ENCODE measurements around the gene PRDM10.
"Not testable (repeated sequence)": the region's sequence is repeated elsewhere in the genome, so short reads cannot be mapped to it uniquely, and the experiment has no call there.

Gene PRDM10, protein sequence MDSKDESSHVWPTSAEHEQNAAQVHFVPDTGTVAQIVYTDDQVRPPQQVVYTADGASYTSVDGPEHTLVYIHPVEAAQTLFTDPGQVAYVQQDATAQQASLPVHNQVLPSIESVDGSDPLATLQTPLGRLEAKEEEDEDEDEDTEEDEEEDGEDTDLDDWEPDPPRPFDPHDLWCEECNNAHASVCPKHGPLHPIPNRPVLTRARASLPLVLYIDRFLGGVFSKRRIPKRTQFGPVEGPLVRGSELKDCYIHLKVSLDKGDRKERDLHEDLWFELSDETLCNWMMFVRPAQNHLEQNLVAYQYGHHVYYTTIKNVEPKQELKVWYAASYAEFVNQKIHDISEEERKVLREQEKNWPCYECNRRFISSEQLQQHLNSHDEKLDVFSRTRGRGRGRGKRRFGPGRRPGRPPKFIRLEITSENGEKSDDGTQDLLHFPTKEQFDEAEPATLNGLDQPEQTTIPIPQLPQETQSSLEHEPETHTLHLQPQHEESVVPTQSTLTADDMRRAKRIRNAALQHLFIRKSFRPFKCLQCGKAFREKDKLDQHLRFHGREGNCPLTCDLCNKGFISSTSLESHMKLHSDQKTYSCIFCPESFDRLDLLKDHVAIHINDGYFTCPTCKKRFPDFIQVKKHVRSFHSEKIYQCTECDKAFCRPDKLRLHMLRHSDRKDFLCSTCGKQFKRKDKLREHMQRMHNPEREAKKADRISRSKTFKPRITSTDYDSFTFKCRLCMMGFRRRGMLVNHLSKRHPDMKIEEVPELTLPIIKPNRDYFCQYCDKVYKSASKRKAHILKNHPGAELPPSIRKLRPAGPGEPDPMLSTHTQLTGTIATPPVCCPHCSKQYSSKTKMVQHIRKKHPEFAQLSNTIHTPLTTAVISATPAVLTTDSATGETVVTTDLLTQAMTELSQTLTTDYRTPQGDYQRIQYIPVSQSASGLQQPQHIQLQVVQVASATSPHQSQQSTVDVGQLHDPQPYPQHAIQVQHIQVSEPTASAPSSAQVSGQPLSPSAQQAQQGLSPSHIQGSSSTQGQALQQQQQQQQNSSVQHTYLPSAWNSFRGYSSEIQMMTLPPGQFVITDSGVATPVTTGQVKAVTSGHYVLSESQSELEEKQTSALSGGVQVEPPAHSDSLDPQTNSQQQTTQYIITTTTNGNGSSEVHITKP

DNA sequence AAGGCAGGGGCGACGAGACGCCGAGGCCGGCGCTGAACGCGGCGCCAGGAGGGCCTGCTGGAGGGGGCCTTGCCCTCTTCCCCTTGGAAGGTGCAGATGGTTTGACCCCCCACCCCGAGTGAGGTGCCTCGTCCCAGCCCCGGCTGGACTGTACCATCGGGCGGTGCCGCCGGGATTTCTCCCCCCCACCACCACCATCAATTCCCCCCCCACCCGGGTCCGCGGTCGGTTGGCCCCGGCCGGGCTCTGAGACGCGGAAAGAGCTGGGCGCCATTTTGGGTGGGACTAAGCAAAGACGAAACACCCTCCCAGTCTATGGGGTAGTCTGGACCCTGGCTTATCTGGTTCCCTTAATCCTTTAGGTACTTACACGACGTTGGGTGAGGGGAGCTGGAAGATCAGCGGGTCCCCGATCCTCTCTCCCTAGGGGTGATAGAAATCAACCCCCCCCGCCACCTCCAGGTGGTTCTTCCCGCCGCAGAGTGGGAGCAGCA, at the start of gene PRDM10:
Gene PRDM10 (minus strand): TSS at position 484 of the 494 bp plus-strand sequence. CDS start 41,871 bp downstream, outside the sequence.
- peak; percentile 96 for DNase-seq (ENCODE audit: low spot score)

- DNase-seq (ENCODE audit: low spot score): no peak
Observed at GRCh38 chr11:130051082-130051481, 48.4 kb upstream of the PRDM10 start.

DNA sequence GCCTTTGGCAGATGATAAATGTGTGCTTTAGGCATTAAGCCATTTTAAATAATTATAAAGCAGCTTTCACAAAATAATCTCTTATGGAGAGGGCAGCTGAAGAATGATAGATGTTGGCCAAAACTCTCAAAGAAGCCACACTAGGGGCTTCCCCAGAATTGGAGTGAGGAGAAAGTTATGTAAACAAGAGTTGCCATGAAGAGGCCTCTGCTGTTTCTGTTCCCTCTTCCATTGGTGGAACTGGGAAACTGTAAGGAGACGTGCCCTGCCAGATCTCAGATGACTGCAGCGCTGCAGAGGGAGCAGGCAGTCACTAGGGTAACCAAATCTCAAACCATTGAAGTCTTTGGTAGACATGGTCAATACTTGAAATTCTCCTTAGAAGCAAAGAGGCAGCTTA, 47.6 kb upstream of the PRDM10 start:
- DNase-seq (ENCODE audit: low spot score): no peak

DNA sequence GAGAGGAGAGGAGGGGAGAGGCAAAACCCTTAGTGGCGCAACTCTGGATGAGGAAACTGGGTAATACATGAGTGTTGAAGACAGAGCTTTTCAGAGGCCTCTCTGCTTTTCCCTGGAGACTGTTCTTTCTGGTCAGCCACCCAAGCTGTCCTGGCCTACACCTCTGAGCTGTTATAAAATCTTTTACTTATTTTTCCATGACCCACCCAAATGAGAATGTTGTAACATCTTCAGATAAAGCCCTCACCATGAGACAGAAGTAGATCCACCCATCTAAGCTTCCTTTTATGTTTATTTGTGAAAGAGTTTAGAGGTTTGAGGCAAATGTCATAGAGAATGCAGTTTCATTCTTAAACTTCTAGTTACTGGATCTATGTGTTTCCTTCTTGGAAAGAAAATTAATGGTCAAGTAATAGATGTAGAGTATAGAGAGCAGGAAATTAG, 46.7 kb upstream of the PRDM10 start:
- no peak for DNase-seq (ENCODE audit: low spot score)

GRCh38 chr11:130047141-130047540, 44.5 kb upstream of the PRDM10 start:
- no peak for DNase-seq (ENCODE audit: low spot score)

DNA sequence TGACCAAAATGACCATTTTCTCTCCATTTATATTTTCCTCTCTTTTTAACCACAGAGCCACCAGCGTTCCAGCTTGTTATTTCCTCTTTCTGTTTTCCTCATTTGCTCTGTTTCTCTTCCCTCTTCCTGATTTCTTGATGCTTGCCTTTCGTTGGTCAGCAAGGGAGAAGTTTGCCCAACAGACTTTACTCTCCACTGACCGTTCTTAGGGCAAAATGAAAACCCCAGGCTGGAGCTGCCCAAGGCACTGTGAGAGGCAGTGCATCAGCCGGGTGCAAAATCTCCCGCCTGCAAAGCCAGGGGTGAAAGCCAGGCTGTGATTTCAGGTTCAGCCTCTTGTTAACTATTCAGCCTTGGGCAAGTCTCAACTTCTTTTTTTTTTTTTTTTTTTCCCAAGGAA, 40.9 kb upstream of the PRDM10 start:
- DNase-seq (ENCODE audit: low spot score): no peak

DNA sequence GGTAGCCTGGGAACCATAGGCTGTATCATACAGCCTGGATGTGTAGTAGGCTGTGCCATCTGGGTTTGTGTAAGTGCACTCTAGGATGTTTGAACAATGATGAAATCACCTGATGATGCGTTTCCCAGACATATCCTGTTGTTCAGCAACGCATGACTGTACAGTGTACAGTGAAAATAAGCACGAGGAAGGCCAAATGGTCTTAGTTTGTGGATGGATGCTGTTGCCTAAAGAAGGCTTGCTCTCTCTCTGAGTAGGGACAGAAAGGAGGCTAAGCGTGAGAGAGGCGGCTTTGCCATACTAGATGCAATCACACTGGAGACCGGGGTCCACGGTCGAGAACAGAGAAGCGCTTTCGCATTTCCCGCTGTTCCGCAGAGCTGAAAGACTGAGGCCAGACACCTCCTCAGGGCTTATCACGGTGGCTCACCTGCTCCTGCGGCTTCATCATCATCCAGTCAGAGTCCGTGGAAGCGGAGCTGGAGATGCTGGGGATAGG, 39.5 kb upstream of the PRDM10 start:
- no peak for DNase-seq (ENCODE audit: low spot score)

DNA sequence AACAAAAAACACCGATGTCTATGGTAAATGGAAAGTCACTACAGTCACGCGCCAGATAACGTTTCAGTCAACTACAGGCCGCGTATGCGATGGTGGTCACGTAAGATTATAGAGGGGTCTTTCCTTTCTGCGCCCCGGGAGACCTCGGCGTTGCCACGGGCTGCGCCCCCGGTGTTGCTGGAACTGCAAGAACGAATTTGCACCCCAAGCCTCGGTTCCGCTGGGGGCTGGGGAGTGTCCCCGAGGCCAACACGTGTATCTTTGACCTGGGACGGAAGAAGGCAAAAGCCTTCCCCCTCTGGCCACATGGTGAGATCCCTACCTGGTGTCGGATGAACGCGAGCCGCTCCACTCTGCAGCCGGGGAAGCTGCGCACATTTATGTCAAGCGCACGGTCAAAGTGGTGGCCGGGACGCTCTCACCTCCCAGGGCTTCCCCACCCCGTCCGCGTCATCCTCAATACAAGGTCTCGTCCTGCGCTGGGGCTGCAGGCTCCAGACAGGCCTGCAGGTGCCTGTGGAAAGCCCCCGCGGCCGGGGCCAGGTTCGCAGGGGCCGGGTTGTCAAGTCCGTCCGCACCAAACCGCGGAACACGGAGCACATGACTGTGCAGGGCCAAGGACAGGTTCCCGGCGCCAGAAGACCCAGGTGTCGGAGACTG, 37.8 kb upstream of the PRDM10 start:
- DNase-seq (ENCODE audit: low spot score): no peak

DNA sequence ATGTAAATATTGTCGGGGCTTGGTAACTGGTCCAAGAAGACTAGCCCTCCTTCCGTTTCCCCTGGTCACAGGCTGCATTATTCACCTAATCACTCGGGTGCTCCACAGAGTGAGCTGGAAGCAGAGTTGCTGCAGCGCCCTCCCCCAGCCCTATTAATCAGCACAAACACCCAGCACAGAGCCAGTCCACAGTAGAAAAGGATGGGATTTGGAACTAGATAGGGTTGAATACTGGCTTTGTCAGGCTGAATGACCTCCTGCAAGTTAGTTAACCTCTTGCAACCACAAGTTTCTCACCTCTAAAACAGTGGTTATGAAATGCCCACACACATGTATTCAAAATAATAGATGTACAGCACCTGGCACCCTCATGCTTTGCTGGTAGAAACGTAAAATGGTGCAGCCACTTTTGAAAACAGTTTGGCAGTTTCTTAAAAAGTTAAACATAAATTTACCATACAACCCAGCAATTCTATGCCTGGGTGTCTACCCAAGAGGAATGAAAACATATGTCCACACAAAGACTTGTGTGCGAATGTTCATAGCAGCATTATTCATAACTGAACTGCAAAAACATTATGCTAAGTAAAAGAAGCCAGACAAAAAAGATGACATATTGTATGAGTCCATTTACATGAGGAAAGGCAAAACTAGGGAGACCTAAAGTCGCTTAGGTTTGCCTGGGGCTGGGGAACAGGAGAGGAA, 35.4 kb upstream of the PRDM10 start:
- no peak for DNase-seq (ENCODE audit: low spot score)

- no peak for DNase-seq (ENCODE audit: low spot score)
Observed at GRCh38 chr11:130037058-130037457, 34.4 kb upstream of the PRDM10 start.

- DNase-seq (ENCODE audit: low spot score): no peak
Observed at GRCh38 chr11:130034236-130034635, 31.6 kb upstream of the PRDM10 start.

GRCh38 chr11:130032931-130033330, 30.3 kb upstream of the PRDM10 start:
- no peak for DNase-seq (ENCODE audit: low spot score)

DNA sequence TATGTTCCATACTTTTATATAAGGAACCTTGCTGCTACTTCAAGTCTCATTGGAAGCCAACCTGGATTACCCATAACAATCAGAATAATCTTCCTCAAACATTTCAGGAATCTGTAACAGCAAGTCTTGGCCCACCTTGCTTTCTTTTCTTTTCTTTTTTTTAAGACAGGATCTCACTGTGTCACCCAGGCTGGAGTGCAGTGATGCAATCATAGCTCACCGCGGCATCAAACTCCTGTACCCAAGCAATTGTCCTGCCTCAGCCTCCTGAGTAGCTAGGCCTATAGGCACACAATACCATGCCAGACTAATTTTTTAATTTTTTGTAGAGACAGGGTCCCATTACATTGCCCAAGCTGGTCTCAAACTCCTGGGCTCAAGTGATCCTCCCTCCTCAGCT, 29.3 kb upstream of the PRDM10 start:
- no peak for DNase-seq (ENCODE audit: low spot score)

GRCh38 chr11:130031056-130031455, 28.4 kb upstream of the PRDM10 start:
- DNase-seq (ENCODE audit: low spot score): no peak

GRCh38 chr11:130029137-130029536, 26.5 kb upstream of the PRDM10 start:
- DNase-seq (ENCODE audit: low spot score): no peak

- no peak for DNase-seq (ENCODE audit: low spot score)
Observed at GRCh38 chr11:130025371-130025770, 22.7 kb upstream of the PRDM10 start.

DNA sequence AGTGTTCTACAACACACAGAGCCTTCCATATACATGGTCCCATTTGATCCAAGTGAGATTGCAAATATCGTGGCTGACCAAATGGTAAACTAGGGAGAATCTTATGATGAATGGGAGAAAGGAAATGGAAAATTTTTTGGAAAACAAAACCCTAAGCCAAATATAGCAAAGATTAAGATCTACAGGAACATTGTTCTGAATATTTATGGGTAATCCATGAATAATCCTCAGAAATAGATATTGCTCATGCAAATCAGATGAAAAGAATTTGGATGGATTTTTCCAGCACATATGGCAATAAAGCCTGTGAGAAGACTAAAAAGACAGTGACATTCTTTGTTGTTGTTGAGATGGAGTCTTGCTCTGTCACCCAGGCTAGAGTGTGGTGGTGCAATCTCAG, 21.7 kb upstream of the PRDM10 start:
- no peak for DNase-seq (ENCODE audit: low spot score)

GRCh38 chr11:130023204-130023603, 20.6 kb upstream of the PRDM10 start:
- DNase-seq (ENCODE audit: low spot score): no peak

- DNase-seq (ENCODE audit: low spot score): no peak
Observed at GRCh38 chr11:130022799-130023198, 20.2 kb upstream of the PRDM10 start.

- not testable (repeated sequence) for DNase-seq (ENCODE audit: low spot score)
Observed at GRCh38 chr11:130021606-130022005, 19.0 kb upstream of the PRDM10 start.

- DNase-seq (ENCODE audit: low spot score): no peak
Observed at GRCh38 chr11:130020323-130020722, 17.7 kb upstream of the PRDM10 start.

All from CD4-positive, alpha-beta T cell treated with Interleukin-15 for 4 hours (primary cell).